Measurements from ENCODE around the gene IGSF9. TPM values are rescaled to one million over a fixed set of nuclear protein-coding genes. Genes with fewer than 3 reads are reported as not detected.

The IGSF9 gene
- total and polyA plus RNA-seq, 4 donors, result 0.14 to 21.3 (median 16.1) TPM

- TF ChIP-seq NR2F2 (IDR thresholded peaks at IDR 0.05) (no peak), ZBTB33 (IDR thresholded peaks at IDR 0.05) (no peak), RXRA (IDR thresholded peaks at IDR 0.05) (no peak)
- H3K9ac ChIP-seq (ENCODE audit: low read depth in 1 of 2, low read length in 2 of 2), result no peak overlapping the region
- no peaks in the 10 kb centered on the region for H3K36me3 ChIP-seq (ENCODE audit: control insufficient read depth in 4 of 4, insufficient read depth in 3 of 4, low read depth in 1 of 4, low read length in 3 of 4)
- 92% methylated on average over 2 of the region's 2 CpGs for WGBS
- H3K27me3 ChIP-seq (ENCODE audit: control insufficient read depth in 4 of 4, insufficient read depth in 4 of 4, low read length in 3 of 4), result no peaks in the 10 kb centered on the region
- no peak for DNase-seq (ENCODE audit: low spot score)
- peaks cover 0 to 11% (median 5%) of the 10 kb centered on the region in 4 donors for H3K4me1 ChIP-seq (ENCODE audit: control insufficient read depth in 4 of 4, insufficient read depth in 4 of 4, low read length in 3 of 4)
- H3K9me3 ChIP-seq (ENCODE audit: control insufficient read depth in 4 of 4, low read length in 3 of 4), result no peaks in the 10 kb centered on the region
- no peak overlapping the region for H3K27ac ChIP-seq (ENCODE audit: low read depth in 1 of 2, low read length in 2 of 2)
- H3K4me3 ChIP-seq (ENCODE audit: low read depth in 1 of 3, low read length in 3 of 3), result no peak overlapping the region
These were observed 49.5 kb upstream of the IGSF9 start for GRCh38 chr1:159994896-159995295.

GRCh38 chr1:159993911-159994310 lies 48.5 kb upstream of the IGSF9 start:
- Histone ChIP-seq H3K27ac (ENCODE audit: low read depth in 1 of 2, low read length in 2 of 2) (no peak overlapping the region), H3K36me3 (ENCODE audit: control insufficient read depth in 4 of 4, insufficient read depth in 3 of 4, low read depth in 1 of 4, low read length in 3 of 4) (no peaks in the 10 kb centered on the region), H3K27me3 (ENCODE audit: control insufficient read depth in 4 of 4, insufficient read depth in 4 of 4, low read length in 3 of 4) (no peaks in the 10 kb centered on the region), H3K9ac (ENCODE audit: low read depth in 1 of 2, low read length in 2 of 2) (no peak overlapping the region), H3K4me3 (ENCODE audit: low read depth in 1 of 3, low read length in 3 of 3) (no peak overlapping the region), H3K9me3 (ENCODE audit: control insufficient read depth in 4 of 4, low read length in 3 of 4) (no peaks in the 10 kb centered on the region), H3K4me1 (ENCODE audit: control insufficient read depth in 4 of 4, insufficient read depth in 4 of 4, low read length in 3 of 4) (peaks cover 0 to 11% (median 5%) of the 10 kb centered on the region in 4 donors)
- TF ChIP-seq ATF3 (IDR thresholded peaks at IDR 0.05) (no peak), EGR1 (IDR thresholded peaks at IDR 0.05; ENCODE audit: low read depth in 2 of 2) (no peak), HNF4G (IDR thresholded peaks at IDR 0.05) (no peak), TAF1 (conservative IDR thresholded peaks at IDR 0.05) (no peak), MAX (IDR thresholded peaks at IDR 0.05) (no peak), SP1 (IDR thresholded peaks at IDR 0.05) (no peak), NR2F2 (IDR thresholded peaks at IDR 0.05) (no peak), REST (IDR thresholded peaks at IDR 0.05) (no peak), JUND (IDR thresholded peaks at IDR 0.05) (no peak), HNF4A (conservative IDR thresholded peaks at IDR 0.05) (no peak), FOXA2 (IDR thresholded peaks at IDR 0.05) (no peak), FOXA1 (IDR thresholded peaks at IDR 0.05) (no peak), YY1 (IDR thresholded peaks at IDR 0.05) (no peak), GABPA (IDR thresholded peaks at IDR 0.05 in 1 of 2, conservative IDR thresholded peaks at IDR 0.05 in 1 of 2) (no peak), RAD21 (IDR thresholded peaks at IDR 0.05) (no peak), ZBTB33 (IDR thresholded peaks at IDR 0.05) (no peak), RXRA (IDR thresholded peaks at IDR 0.05) (no peak), CTCF (IDR thresholded peaks at IDR 0.05; ENCODE audit: low read depth, low read length, missing input control) (no peak)
- DNase-seq (ENCODE audit: low spot score), result no peak
- 87% methylated on average over 2 of the region's 2 CpGs for WGBS
